CD4-positive, alpha-beta T cell (primary cell): Measurements from ENCODE around the gene CHPT1. TPM values are rescaled to one million over a fixed set of nuclear protein-coding genes. Genes with fewer than 3 reads are reported as not detected.

ENCODE experiments used
- ATAC-seq: fragments of 200-7000 bp; cut with Tn5 transposase; one replicate; pipeline ENCODE4 v1.10.0; 2022; ENCODE audit warnings: mild to moderate bottlenecking; ENCODE audit not compliant: poor library complexity
- CTCF ChIA-PET: fragments of 350-600 bp; sonication (Branson Sonifier 250); formaldehyde crosslinking; loops from one replicate; lab custom pipeline; 2021; ENCODE audit warnings: antibody characterized with exemption, inconsistent platforms; lab: Charles Lee
- POLR2A ChIA-PET: fragments of 350-600 bp; sonication (Branson Sonifier 250); formaldehyde crosslinking; loops from one replicate; lab custom pipeline; 2021; ENCODE audit warnings: antibody characterized with exemption, inconsistent platforms; lab: Charles Lee
- DNase-seq, 14 experiments: peaks; one replicate each; pipeline ENCODE4 v3.0.0-alpha.2; 2013 to 2020; ENCODE audit warnings: mixed read lengths in 2 of 14
- H3K27ac ChIP-seq, 2 donors: one replicate each; pipeline versions ENCODE4 v1.5.1 to v1.7.0; 2013; ENCODE audit warnings: low read length in 2 of 2, low read depth in 1 of 2, mild to moderate bottlenecking in 1 of 2
- H3K27me3 ChIP-seq, 2 experiments: 1 replicate in 1 of 2; 2 replicates in 1 of 2; pipeline versions ENCODE4 v1.6.1 to v1.7.0; 2013; ENCODE audit warnings: low read length in 2 of 2, control low read depth in 1 of 2, mild to moderate bottlenecking in 1 of 2, moderate library complexity in 1 of 2; ENCODE audit not compliant: insufficient read depth in 2 of 2, control insufficient read depth in 1 of 2
- H3K36me3 ChIP-seq: one replicate; pipeline ENCODE4 v1.6.1; 2013; ENCODE audit warnings: low read length, control low read depth; ENCODE audit not compliant: insufficient read depth
- H3K4me1 ChIP-seq: one replicate; pipeline ENCODE4 v1.6.1; 2013; ENCODE audit warnings: low read length, control low read depth; ENCODE audit not compliant: insufficient read depth
- H3K4me3 ChIP-seq: one replicate; pipeline ENCODE4 v1.5.1; 2013; ENCODE audit warnings: mild to moderate bottlenecking, low read length, moderate library complexity
- H3K9me3 ChIP-seq, 2 experiments: 1 replicate in 1 of 2; 2 replicates in 1 of 2; pipeline versions ENCODE4 v1.6.1 to v1.7.0; 2013; ENCODE audit warnings: low read length in 2 of 2, mild to moderate bottlenecking in 2 of 2, control low read depth in 1 of 2, moderate library complexity in 1 of 2; ENCODE audit not compliant: control insufficient read depth in 1 of 2, insufficient read depth in 1 of 2
- H3K27ac Mint-ChIP-seq: one replicate; pipeline ENCODE4 v1.8.0; 2020; ENCODE audit warnings: mixed read lengths
- H3K27me3 Mint-ChIP-seq: one replicate; pipeline ENCODE4 v1.8.0; 2021; ENCODE audit warnings: mixed read lengths
- H3K36me3 Mint-ChIP-seq: one replicate; pipeline ENCODE4 v1.8.0; 2021; ENCODE audit warnings: low read depth, mixed read lengths
- H3K4me1 Mint-ChIP-seq: one replicate; pipeline ENCODE4 v1.8.0; 2021; ENCODE audit warnings: low read depth, mixed read lengths
- H3K4me3 Mint-ChIP-seq: one replicate; pipeline ENCODE4 v1.8.0; 2020; ENCODE audit warnings: mild to moderate bottlenecking, mixed read lengths
- H3K9me3 Mint-ChIP-seq: one replicate; pipeline ENCODE4 v1.8.0; 2020; ENCODE audit warnings: mixed read lengths
- CTCF ChIP-seq: fragments of 200-600 bp; IDR thresholded peaks from one replicate; pipeline ENCODE4 v1.8.0; 2022; ENCODE audit warnings: antibody characterized with exemption, mild to moderate bottlenecking
- intact Hi-C, 2 experiments: fragments of 100-400 bp; cut with DNase I in 1 of 2; cut with micrococcal nuclease in 1 of 2; formaldehyde crosslinking; loops; one replicate each; pipeline versions ENCODE4 v1.15.1 to v1.9.0; 2023 to 2025; cut with DNase I, micrococcal nuclease
- total RNA-seq, 174 experiments: library from RNA in 2 of 174; stranded (reverse) in 2 of 174; gene quantifications; one replicate each; pipeline ENCODE4 v1.2.3 and lab custom pipeline; 2021 to 2026

The CHPT1 gene
- total RNA-seq, 2 experiments from 2014 or later = 10.8 to 11.9 TPM

DNA sequence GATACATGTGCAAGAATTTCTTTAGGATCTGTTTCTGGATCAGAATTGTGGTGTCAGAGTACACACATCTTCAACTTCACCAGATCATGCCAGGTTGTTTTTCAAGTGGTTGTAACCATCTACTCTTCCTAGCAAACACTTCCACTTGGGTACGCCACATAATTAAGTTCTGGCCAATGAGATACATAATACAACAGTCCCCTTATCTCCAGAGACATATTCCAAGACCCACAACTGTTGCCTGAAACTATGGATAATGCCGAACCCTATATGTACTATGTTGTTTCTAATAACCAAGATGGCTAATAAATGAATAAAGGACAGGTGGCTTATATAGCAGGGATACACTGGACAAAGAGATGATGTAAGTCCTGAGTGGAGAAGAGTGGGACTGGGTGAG, 2.5 kb upstream of the CHPT1 start:
- TF ChIP-seq CTCF = no peak
- ChIA-PET CTCF (no interaction called here), POLR2A (no interaction called here)
- Histone ChIP-seq H3K27me3 (no peaks in the 10 kb centered on the region), H3K4me3 (no peak overlapping the region), H3K4me1 (peaks cover 21% of the 10 kb centered on the region), H3K27ac (no peak overlapping the region), H3K36me3 (no peaks in the 10 kb centered on the region), H3K9me3 (no peaks in the 10 kb centered on the region)
- intact Hi-C loops = loop anchor here in 1 of 2 experiments (5.0 kb wide), 1 partner anchor 137 kb away; the partner anchor contains the start of gene GNPTAB
- H3K27ac Mint-ChIP-seq = no peak overlapping the region
- ATAC-seq (no peak), DNase-seq (no peak)
- H3K4me3 Mint-ChIP-seq = peak overlapping the region; percentile 94
- H3K4me1 Mint-ChIP-seq = peaks cover 23% of the 10 kb centered on the region
- no peaks in the 10 kb centered on the region for H3K27me3 Mint-ChIP-seq
- peaks cover 12% of the 10 kb centered on the region for H3K36me3 Mint-ChIP-seq
- H3K9me3 Mint-ChIP-seq = no peaks in the 10 kb centered on the region

GRCh38 chr12:101695706-101696105, 1.7 kb upstream of the CHPT1 start:
- intact Hi-C loops = loop anchor here in 1 of 2 experiments (5.0 kb wide), 1 partner anchor 137 kb away; the partner anchor contains the start of gene GNPTAB
- Histone ChIP-seq H3K9me3 (no peaks in the 10 kb centered on the region), H3K27ac (no peak overlapping the region), H3K36me3 (no peaks in the 10 kb centered on the region), H3K4me3 (no peak overlapping the region), H3K27me3 (no peaks in the 10 kb centered on the region), H3K4me1 (peaks cover 21% of the 10 kb centered on the region)
- no peak for TF ChIP-seq CTCF
- Mint-ChIP-seq H3K4me1 (peaks cover 30% of the 10 kb centered on the region), H3K9me3 (no peaks in the 10 kb centered on the region), H3K36me3 (peaks cover 12% of the 10 kb centered on the region), H3K27me3 (no peaks in the 10 kb centered on the region), H3K4me3 (peak overlapping the region; percentile 94), H3K27ac (no peak overlapping the region)
- no peak for DNase-seq
- CTCF ChIA-PET = no interaction called here
- no peak for ATAC-seq
- POLR2A ChIA-PET = no interaction called here

DNA sequence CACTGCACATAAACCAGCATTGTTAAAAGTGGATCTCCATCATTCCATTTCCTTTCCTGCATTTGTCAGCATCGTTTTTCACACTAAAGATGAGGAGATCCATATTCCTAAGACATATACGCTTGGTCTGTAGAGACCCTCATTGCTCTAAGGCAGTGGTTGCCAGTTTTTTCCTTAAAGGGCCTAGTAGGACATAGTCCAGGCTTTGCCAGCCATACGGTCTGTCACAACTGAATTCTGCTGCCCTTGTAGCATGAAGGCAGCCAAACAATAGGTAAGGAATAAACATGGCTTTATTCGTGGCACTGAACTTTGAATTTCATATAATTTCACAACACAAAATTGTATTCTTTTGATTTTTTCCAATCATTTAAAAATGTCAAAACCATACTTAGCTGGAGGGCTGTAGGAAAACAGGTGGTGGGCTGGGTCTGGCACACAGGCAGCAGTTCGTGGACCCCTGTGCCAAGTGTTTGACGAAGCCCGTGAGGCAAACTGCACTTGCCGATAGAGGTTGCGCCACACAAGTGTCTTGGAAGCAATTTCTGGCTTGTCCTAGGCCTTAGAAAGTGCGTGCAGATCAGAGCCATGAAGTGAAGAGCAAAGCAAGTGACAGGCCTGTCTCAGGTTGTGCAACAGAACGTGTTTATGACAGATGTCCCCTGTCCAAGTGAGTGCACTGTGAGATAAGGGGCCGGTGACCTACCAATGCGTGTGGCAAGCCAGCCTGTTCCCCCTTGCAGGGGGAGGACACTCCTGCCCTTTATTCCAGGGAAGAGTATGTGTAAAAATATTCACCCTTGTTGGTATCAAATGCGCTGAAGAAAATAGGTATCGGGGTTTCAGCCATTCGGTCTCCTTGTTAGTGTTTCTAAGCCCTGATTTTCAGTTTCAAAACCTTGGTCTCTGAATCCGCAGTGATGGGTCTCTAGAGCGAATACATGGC, 916 bp upstream of the CHPT1 start:
- peak in 4 of 14 experiments; percentile 4 to 45 (median 25) for DNase-seq
- Histone ChIP-seq H3K9me3 (no peaks in the 10 kb centered on the region), H3K4me1 (peaks cover 21% of the 10 kb centered on the region), H3K4me3 (peak overlapping the region; percentile 93), H3K27ac (no peak overlapping the region), H3K27me3 (no peaks in the 10 kb centered on the region), H3K36me3 (no peaks in the 10 kb centered on the region)
- TF ChIP-seq CTCF = no peak
- peak overlapping the region; percentile 87 for H3K27ac Mint-ChIP-seq
- no peak for ATAC-seq
- ChIA-PET POLR2A (interaction anchor here (0.8 kb wide), 1 partner anchor 63 kb away, joined by 3 read pairs; no protein-coding TSS in a partner anchor), CTCF (no interaction called here)
- intact Hi-C loops = loop anchor here in 1 of 2 experiments (5.0 kb wide), 1 partner anchor 136 kb away; the partner anchor contains the start of gene GNPTAB
- peaks cover 12% of the 10 kb centered on the region for H3K36me3 Mint-ChIP-seq
- peak overlapping the region; percentile 94 for H3K4me3 Mint-ChIP-seq
- peaks cover 37% of the 10 kb centered on the region for H3K4me1 Mint-ChIP-seq
- no peaks in the 10 kb centered on the region for H3K27me3 Mint-ChIP-seq
- H3K9me3 Mint-ChIP-seq = no peaks in the 10 kb centered on the region
